ENCODE measurements around the gene ASB4.
"Not testable (repeated sequence)": the region's sequence is repeated elsewhere in the genome, so short reads cannot be mapped to it uniquely, and the experiment has no call there.

DNA sequence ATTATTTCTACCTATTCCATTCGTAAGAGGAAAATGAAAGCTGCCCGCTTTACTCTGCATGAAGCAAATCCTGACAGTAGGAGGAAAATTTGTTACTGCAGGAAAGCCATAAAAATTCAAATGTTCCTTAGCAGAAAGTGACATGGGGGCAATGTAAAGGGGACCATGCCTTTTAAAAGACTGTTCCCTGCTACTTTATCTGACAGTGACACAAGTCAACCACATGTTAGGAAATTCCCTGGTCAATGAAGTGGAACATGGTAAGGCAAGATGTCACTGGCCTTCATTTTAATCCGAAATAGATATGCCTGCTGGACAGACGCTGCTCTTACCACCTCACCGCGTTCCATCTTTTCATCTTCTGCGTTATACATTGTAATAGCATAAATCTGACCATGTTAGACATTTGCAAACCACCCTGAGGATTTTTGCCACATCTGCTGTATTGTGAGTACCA lies 18.4 kb downstream of the ASB4 start:
- TF ChIP-seq, protein P1, sequence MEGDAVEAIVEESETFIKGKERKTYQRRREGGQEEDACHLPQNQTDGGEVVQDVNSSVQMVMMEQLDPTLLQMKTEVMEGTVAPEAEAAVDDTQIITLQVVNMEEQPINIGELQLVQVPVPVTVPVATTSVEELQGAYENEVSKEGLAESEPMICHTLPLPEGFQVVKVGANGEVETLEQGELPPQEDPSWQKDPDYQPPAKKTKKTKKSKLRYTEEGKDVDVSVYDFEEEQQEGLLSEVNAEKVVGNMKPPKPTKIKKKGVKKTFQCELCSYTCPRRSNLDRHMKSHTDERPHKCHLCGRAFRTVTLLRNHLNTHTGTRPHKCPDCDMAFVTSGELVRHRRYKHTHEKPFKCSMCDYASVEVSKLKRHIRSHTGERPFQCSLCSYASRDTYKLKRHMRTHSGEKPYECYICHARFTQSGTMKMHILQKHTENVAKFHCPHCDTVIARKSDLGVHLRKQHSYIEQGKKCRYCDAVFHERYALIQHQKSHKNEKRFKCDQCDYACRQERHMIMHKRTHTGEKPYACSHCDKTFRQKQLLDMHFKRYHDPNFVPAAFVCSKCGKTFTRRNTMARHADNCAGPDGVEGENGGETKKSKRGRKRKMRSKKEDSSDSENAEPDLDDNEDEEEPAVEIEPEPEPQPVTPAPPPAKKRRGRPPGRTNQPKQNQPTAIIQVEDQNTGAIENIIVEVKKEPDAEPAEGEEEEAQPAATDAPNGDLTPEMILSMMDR (IDR thresholded peaks at IDR 0.05 in 8 of 11, conservative IDR thresholded peaks at IDR 0.05 in 3 of 11) = not testable (repeated sequence)
- not testable (repeated sequence) for TF ChIP-seq POLR2A, POLR2AphosphoS5 (IDR thresholded peaks at IDR 0.05)

Measured in spleen (tissue), 7 donors.